Activated T-cell treated with anti-CD3 and anti-CD28 coated beads for 48 hours (primary cell): ENCODE data around the gene STXBP5L.
"Not testable (repeated sequence)": the region's sequence is repeated elsewhere in the genome, so short reads cannot be mapped to it uniquely, and the experiment has no call there.

Source experiments
- DNase-seq: peaks from one replicate; pipeline ENCODE4 v3.0.0-alpha.2; 2020; ENCODE audit warnings: low read depth

Gene STXBP5L

DNA sequence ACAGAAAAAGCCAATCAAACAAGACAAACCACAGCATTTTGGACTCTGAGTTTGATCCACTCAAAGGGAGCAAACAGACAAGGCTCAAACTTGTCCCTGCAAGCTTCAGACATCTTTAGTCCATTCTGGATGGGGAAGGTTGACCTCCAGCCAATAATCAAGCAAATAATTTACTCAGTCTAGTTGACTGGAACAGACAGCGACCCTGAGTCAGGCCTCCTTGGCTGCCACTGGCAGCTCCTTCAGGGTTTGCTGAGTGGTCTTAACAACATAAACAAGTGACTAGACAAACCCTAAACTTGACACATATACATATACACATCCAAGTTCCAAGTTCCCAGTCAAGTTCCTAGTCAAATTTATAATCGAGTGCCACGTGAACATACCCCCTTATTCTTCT lies 323.9 kb downstream of the STXBP5L start:
- DNase-seq = no peak

DNA sequence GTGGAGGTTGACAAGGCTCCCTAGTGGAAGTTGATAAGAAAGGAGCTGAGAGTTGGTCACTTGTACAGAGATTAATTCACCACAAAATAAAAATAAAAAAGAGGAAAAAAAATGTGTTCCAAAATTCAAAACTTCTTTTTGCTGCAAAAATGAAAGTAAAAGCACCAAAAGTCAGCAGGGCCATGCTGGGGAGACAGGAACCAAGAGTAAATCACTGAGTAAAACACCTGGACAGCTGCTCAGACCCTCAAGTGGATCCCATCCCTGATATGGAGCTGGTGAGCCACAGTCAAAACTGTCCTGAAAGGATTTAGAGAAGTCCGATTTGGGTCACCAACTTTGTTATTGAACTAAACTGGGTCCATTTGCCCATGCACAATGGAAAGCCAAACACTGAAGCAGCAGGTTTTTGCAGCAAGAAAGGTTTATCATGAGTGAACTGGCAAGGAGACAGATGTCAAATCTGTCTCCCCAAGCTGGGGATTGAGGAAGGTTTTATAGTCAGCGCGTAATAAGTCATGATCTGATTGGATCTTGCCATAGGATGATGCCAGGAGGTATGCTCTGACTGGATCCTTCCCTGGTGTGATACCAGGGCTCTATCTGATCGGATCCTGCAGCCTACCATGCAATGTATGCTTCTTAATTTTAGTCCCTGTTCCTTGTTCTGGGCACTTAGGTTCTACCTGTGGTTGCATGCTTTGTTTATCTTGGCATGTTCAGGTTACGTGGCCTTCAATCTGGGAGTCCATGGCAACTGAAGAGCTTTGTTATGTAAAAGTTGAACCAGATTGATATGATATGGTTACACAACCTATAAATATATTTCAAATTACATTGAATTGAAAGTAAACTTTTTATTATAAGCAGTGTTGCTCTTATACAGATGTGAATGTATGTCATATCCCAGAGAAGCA lies 324.6 kb downstream of the STXBP5L start:
- DNase-seq = no peak

DNA sequence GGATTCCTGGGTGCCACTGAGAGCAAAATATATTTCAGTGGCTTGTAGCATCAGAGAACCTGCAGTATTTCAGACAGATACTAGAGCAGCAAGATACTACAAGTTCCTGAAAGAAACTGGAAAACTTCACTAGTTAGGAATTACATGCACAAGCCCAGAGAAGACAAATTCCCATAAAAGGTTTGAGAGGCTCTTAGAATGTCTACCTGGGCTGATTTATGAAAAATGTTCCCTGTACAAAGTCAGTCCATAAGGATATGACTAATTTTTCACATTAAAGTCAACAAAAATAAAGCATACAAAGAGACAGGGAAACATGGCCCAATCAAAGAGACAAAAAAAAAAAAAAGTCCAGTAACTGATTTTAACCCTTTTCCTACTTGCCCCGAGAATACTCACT lies 335.2 kb downstream of the STXBP5L start:
- DNase-seq = no peak

DNA sequence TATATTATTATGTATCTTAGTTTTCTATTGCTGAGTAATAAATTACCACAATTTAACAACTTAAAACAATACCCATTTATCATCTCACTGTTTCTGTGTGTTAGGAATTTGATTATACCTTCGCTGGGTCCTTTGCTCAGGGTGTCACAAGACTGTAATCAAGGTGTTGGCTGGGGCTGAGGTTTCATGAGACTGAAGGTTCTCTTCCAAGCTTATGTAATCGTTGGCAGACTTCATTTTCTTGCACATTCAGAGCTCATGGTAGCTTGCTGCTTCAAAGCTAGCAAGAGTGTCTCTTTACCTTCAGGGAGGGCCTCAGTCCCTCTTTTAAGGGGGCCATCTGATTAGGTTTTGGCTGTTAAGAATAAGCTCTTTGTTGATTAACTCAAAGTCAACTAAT lies 344.7 kb downstream of the STXBP5L start:
- DNase-seq = no peak

DNA sequence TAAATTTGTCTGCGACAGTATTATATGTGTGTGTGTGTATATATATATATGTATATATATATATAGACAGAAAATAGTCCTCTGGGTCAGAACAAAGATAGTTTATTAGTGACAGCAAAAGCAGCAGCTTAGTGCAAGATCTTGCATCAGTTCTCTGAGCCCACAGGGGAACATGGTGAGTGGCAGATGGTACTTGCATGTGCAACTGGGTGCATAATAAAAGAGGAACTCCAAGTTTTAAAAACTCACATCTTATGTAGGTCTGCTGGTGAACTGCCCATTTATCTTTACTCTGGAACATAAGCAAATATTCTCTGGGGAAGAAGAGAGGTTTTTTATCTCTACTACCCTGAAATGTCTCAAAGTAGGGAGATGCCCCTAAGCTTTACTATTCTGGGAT lies 361.4 kb downstream of the STXBP5L start:
- DNase-seq = no peak

DNA sequence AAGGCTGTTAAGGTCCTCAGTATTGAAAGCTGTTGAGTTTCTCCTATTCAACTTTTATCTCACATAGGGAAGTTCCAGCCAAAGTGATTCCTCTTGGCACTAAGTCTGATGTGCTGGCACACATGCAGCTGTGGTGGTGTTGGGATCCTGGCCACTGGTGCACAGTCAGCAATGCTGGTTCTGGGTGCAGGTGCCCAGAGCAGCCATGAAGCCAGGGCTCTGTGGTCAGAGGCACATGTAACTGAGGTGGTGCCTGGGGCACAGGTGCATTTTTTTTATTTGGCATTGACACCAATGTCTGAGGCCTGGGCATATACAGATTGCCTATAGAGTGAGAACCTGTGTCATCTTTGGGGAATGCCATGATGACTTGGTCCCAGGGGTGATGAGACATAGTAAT lies 366.4 kb downstream of the STXBP5L start:
- no peak for DNase-seq

DNA sequence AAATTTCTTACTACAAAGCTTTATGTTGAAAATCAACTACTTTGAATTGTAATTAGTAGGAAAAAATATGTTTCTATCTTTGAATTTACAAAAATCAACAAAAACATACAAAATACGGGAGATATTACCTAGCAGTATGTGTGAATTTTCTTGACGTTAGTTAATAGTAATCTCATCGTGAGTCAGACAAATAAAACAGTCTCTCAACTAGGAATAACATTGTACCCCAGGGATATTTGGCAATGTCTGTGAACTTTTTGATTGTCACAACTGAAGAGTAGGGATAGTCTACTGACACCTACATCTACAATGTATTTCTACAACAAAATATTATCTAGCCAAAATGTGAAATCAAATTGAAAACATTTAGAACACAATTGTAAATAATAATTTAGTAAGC lies 387.4 kb downstream of the STXBP5L start:
- no peak for DNase-seq

DNA sequence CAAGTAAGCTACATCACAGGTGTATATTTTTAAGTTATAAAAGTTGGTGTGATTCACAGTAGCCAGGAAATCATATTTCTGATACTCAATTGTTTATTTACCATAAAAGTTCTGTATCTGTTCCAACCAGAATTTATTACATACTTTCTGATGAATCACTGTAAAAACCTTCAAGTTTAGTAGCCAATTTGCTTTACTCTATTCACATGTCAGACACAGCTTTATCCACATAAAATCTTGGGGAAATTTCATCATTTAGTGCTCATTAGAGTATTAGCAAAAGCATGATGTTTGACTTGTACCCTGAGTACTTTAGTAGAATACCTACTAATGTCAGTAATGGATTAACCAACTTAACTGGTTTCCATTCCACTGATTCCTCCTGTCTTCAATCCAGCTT lies 388.0 kb downstream of the STXBP5L start:
- DNase-seq = no peak

DNA sequence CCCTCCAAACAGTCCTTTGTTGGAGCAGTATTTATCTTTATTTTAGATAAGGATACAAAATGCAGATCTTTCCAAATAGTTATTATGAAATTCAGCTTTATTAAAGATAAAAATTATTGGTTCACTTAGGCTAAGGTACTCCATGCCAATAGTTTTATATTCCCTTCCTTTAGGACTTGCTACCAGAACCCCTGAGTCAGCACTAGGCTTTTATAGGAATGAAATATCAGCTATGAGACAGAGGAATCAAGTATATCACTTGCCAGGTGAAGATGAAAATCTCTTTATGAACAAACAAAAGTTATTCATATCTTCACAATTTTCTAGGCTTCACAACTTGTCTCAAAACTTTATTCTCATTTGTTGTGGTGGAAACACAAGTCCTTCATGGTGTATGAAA lies 416.3 kb downstream of the STXBP5L start:
- no peak for DNase-seq

DNA sequence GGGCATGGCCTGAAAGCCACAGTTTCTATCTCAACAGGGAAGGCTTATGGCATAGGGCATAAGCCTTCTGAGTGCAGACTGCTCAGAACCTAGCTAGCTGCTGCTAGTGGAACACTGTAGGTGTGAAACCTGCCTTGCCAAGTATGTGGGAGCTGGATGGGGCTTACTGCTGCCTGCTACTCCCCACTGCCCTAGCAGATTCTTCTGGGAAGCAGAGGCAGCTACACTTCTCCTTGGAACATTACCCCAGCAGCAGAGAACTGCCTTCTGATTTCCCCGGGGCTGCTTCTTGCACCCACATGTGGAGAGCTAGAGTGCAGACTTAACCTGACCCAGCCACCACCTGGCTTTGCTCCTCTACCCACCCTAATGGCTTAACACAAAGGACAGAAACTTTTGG lies 422.1 kb downstream of the STXBP5L start:
- no peak for DNase-seq

DNA sequence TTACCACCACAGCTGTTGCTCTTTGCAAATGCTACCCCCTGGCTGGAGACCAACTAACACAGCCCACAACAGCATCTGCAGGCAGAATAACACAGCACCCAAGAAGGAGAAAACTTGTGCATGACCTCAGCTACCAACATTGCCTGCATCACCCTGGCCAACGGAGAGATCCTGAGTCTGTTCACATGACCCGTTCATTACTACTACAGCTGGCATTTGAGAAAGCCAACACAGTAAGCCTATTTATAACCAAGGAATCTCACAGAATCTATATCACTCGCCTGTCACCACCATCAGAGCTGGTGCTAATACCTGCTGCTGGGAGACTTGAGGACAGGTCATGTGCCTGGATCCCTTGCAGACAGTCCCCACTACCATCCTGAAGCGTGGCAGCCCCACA lies 422.6 kb downstream of the STXBP5L start:
- no peak for DNase-seq

DNA sequence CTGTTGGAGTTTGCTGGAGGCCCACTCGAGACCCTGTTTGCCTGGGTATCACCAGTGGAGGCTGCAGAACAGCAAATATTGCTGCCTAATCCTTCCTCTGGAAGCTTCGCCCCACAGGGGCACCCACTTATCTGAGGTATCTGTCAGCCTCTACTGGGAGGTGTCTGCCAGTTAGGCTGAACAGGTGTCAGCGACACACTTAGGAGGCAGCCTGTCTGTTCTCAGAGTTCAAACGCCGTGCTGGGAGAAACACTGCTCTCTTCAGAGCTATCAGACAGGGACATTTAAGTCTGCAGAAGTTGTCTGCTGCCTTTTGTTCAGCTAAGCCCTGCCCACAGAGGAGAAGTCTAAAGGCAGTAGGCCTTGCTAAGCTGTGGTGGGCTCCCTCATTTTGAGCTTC lies 448.0 kb downstream of the STXBP5L start:
- DNase-seq = not testable (repeated sequence)

DNA sequence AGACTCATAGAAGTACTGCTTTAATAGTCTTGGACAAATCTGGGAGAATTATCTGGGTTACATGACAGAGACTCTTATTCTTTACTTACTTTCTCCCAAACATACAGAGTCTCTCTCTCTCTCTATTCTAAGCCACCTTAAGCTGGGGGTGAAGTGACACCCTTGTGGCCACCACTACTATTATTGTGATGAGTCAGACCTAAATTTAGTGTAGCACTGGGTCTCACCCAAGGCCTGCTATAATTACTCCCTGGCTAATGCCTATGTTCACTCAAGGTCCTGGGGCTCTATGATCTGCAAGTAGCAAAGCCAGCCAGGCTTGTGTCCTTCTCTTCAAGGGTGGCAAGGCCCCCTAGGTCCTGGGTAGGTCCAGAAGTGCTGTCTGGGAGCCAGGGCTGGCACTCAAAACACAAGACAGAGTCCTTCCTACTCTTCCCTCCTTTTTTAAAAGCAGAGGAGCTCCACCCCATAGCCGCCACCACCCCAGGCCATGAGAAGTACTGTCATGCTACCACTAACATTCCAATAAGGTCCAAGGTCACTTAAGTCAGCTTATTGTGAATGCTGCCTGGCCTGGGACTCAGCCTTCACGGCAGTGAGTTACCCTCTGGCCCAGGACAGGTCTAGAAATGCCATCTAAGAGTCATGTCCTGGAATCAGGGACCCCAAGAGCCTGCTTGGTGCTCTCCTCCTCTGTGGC lies 454.2 kb downstream of the STXBP5L start:
- no peak for DNase-seq

DNA sequence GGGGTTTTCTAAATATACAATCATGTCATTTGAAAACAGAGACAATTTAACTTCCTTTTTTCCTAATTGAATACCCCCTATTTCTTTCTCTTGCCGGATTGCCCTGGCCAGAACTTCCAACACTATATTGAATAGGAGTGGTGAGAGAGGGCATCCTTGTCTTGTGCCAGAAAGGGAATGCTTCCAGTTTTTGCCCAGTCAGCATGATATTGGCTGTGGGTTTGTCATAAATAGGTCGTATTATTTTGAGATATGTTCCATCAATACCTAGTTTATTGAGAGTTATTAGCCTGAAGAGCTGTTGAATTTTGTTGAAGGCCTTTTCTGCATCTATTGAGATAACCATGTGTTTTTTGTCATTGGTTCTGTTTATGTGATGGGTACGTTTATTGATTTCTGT lies 480.3 kb downstream of the STXBP5L start:
- DNase-seq = not testable (repeated sequence)

DNA sequence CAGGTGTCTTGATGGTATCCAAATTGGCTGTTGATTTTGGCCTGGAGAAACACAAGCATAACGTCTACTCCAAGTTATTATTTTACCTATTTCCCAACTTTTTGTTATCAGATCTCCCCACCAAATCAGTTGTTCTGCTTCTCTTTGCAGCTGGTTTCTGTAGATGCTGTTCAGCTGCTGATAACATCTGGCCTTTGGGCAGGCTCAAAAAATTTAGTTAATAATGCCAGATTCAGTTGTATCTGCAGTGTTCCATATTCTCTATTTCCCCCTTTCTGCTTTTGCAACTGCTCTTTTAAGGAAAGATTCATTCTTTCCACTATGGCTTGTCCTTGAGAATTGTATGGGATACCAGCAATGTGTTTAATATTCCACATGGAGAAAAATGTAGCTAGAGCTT lies 488.0 kb downstream of the STXBP5L start:
- not testable (repeated sequence) for DNase-seq

DNA sequence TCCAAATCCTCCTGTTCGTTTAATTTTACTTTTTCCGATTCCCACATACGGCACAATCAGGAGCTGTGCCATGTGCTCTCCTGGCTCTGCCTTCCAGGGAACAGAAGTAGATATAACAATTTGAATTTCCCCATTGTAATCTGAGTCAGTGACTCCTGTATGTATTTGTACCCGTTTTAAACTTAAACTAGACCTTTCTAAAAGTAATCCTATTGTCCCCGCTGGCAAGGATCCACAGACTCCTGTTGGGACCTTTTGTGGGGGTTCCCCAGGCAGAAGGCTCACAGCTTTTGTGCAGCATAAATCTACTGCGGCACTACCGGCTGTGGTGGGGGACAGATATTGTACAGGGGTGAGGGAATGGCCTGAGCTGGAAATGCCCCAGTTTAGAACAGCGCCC lies 490.0 kb downstream of the STXBP5L start:
- not testable (repeated sequence) for DNase-seq

DNA sequence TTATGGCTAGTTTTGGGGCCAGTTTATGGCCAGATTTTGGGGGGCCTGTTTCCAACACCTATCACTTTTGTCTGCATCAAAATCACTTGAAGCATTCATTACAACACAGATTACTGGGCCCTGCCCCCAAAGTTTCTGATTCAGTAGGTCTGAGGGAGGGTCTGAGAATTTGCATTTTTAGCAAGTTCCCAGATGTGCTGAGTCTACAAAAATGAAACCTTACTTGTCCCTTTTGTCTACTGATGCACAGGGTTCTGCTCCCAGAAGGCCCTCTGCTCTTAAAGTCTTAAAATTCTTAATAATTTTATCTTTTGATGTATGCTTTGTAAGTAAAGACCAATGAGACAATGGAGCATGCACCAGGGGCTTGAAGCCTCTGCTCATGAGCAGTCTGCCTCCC lies 491.8 kb downstream of the STXBP5L start:
- DNase-seq = no peak

DNA sequence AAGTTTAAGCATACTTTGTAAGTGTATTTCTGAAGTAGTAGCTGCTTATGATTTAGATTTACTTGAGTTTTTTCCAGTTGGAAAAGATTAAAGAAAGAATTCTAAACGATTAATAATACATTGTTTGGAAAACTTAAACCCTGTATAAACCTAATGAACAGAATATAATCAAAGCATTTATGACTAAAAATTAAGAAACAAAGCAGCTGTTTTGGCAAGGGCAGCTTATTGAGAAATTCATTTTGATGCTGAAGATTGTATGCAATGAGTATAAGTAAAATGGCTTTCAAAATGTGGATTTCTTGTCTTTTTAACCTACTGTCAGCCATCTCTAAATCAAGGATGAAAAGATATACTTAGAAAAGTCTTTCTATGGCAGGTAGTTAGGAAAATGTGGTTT lies 497.6 kb downstream of the STXBP5L start:
- no peak for DNase-seq

DNA sequence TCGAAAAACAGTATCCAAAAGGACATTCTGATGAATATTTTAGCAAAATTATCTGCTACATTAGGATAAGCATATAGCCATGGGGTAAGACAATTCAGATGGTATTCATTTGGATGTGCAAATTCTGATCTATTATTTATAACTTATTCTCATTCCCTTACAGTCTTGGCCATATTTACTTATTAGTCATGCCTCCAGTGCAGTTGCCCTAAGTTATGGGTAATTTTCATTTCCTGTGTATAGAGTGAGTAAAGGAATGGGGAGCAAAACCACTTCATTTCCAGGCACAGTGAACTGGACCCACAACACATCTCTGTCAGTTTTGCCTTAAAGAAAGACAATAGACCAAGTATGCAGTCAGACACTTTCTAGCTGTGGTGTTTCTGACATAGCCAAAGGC lies 503.5 kb downstream of the STXBP5L start:
- DNase-seq = no peak

DNA sequence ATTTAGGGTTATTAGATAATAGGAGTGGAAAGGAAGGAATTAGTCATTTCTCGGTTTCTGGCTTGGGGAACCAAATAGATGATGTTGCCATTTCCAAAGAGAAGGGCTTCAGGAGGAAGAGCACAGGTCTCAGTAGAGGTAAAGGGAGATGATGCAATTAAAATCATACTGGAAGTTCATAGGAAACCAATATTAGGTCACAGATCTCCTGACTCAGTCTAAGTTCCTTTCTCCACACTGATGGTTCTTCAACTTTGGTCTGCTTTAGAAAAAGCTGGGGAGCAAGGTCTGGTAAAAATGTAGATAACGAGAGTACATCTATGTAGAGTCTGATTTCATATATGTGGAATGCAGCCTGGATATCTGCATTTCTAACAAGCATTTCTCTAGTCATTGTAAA lies 506.9 kb downstream of the STXBP5L start:
- DNase-seq = no peak

DNA sequence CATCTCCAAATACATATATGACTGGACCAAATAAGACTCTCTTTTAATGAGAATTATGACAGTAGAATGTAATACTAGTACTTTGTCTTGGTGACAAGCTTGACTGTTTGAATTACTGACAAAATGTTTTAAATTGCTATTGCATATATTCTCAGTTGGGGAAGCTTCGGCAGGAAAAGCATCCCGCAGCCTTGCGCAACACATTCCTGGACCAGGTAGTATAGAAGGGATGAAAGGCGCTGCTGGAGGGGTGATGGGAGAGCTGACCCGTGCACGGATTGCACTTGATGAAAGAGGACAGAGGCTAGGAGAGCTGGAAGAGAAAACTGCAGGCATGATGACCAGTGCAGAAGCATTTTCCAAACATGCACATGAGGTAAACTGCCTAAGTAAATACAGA lies 510.2 kb downstream of the STXBP5L start:
- DNase-seq = no peak

DNA sequence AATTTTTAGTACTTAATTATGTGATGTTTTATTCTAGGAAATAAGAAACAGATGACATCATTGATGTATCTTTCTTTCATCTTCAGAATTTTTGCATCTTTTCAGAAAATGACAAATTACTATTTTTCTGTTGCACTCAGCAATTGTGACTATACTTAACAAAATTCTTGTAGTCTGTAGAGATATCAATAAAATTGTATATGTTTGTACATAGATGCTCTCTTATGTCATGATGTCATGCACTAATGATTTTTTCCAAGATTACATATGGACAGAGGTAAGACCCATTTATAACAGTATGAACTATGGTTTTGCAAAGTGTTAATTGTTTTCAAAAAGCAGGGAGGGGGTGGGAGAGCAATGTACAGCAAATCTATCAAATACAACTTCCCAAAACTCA lies 516.5 kb downstream of the STXBP5L start:
- DNase-seq = no peak

DNA sequence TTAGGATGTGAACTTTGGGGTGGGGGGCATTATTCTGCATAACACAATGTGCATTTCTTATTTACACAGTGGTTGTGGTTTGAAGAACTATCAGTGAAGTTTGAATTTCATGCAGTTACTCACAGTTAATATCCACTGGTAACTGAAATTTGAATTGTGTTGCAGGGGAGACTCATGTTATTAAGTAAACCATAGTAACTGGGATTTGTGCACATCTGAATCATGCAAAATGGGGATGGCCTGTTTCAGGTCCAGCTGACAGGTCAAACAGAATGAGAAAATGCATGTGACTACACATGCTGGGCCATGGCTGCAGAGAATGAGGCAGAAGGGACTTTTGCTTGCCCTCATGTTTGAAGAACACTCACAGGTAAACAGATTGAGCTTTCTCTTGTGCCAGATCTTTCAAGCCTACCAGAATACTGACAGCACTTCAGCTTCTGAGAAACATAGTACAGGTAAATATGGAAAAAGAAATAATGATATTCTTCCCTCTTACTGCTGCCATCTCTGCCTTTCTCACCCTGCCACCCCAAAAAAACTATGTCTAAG lies 522.7 kb downstream of the STXBP5L start:
- DNase-seq = no peak
